ENCODE results near the gene PPM1E.

GRCh38 chr17:58985367-58985766 is 229.7 kb downstream of the PPM1E start:
- TF ChIP-seq CTCF (IDR thresholded peaks at IDR 0.05) (no peak), POLR2A (IDR thresholded peaks at IDR 0.05) (no peak)

Measured in heart left ventricle (tissue), 13 donors.